HG02759 (cell line): ENCODE data around the gene KIF1A.
"Not testable (repeated sequence)": the region's sequence is repeated elsewhere in the genome, so short reads cannot be mapped to it uniquely, and the experiment has no call there.

ENCODE experiments used
- ATAC-seq: cut with Tn5 transposase; IDR thresholded peaks from one replicate; pipeline ENCODE4 v1.9.1; 2021; ENCODE audit warnings: mild to moderate bottlenecking, moderate library complexity; ENCODE audit not compliant: unreplicated experiment

The KIF1A gene

DNA sequence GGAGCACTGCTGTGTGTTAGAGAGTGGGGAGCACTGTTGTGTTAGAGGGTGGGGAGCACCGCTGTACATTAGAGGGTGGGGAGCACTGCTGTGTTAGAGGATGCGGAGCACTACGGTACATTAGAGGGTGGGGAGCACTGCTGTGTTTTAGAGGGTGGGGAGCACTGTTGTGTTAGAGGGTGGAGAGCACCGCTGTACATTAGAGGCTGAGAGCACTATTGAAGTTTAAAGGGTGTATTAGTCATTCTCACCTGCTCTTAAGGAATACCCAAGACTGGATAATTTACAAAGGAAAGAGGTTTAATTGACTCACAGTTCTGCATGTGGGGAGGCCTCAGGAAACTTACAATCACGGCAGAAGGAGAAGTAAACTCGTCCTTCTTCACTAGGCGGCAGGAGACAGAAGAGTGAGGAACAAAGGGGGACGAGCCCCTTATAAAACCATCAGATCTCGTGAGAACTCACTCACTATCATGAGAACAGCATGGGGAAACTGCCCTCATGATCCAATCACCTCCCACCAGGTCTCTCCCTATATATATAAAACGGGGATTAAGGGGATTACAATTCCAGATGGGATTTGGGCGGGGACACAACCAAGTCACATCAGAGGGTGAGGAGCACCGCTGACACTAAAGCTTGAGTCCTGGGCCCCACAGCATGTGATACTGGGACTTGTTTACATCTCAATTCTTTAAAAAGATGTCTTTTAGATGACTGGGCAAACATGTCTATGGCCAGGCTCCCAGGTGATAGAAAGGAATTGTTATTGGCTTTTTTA lies 29.1 kb upstream of the KIF1A start:
- no peak for ATAC-seq

DNA sequence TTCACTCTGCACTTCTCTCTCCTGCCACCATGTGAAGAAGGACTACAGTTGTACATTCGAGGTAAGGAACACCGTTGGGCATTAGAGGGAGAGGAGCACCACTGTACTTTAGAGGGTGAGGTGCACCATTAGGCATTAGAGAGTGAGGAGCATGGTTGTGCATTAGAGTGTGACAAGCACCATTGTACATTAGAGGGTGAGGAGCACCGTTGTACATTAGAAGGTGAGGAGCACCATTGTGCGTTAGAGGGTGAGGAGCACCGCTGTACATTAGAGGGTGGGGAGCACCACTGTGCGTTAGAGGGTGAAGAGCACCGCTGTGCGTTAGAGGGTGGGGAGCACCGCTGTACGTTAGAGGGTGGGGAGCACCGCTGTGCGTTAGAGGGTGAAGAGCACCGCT lies 27.8 kb upstream of the KIF1A start:
- no peak for ATAC-seq

DNA sequence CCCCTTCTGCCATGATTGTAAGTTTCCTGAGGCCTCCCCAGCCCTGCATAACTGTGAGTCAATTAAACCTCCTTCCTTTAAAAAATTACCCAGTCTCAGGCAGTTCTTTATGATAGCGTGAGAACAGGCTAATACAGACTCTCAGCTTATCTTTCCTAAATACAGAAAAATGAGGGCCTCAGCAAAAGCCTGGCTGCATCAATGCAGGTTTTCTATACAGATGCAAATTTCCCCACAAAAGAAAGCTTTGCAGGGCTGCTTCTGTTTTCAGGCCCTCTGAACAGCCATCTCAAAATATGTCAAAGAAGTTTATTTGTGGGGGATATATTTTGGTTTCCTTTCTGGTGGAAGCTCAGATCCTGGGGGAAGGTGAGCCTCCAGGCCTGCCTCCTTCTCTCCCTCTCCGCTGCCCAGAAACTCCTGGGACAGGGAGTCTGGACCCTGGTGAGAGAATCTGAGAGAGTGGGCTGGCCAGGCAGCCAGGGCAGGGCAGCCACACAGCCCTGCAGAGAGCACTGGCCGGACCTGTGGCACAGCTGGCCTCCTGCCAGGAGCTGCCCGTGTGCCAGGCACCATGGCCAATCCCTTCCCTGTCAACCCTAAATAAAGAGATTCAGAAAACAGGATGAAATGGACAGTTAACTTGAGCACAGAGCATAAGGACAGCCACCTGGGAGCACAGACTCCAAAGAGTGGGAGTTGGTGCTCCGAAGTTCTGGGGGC lies 27.0 kb upstream of the KIF1A start:
- no peak for ATAC-seq

DNA sequence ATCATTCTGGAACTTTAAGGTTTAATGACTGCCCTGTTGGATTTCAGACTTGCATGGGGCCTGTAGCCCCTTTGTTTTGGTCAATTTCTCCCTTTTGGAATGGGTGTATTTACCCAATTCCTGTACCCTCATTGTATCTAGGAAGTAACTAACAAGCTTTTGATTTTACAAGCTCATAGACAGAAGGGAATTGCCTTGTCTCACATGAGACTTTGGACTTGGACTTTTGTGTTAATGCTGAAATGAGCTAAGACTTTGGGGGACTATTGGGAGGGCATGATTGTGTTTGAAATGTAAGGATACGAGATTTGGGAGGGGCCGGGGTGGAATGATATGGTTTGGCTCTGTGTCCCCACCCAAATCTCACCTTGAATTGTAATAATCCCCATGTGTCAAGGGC lies 26.3 kb upstream of the KIF1A start:
- not testable (repeated sequence) for ATAC-seq

DNA sequence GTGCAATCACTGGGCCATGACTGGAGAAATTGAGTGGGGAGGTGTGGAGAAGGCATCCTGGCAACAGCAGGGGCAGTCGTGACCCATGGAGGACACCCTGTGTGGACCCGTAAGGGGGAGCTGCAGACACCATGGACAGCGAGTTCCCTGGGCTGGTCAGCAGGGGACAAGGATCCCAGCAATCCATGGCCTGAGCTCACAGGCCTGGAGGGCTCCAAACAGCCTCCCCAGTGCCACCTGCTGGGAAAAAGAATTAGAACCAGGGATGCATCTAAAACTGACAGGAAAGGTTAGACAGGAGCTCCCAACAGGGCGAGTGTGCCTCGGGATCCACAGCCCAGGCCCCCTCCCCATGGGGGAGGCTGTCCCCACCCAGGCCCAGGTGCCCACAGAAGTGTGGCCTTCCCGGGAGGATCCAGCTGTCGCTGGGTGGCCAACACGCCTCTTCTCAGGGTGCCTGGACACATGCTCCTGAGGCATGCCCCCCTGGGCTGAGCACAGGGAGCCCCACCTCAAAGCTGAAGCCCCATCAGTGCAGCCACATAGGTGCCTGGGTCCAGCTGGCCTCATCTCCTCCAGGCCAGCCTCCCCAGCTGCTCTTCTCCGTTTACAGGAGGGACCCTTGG lies 20.5 kb upstream of the KIF1A start:
- no peak for ATAC-seq

DNA sequence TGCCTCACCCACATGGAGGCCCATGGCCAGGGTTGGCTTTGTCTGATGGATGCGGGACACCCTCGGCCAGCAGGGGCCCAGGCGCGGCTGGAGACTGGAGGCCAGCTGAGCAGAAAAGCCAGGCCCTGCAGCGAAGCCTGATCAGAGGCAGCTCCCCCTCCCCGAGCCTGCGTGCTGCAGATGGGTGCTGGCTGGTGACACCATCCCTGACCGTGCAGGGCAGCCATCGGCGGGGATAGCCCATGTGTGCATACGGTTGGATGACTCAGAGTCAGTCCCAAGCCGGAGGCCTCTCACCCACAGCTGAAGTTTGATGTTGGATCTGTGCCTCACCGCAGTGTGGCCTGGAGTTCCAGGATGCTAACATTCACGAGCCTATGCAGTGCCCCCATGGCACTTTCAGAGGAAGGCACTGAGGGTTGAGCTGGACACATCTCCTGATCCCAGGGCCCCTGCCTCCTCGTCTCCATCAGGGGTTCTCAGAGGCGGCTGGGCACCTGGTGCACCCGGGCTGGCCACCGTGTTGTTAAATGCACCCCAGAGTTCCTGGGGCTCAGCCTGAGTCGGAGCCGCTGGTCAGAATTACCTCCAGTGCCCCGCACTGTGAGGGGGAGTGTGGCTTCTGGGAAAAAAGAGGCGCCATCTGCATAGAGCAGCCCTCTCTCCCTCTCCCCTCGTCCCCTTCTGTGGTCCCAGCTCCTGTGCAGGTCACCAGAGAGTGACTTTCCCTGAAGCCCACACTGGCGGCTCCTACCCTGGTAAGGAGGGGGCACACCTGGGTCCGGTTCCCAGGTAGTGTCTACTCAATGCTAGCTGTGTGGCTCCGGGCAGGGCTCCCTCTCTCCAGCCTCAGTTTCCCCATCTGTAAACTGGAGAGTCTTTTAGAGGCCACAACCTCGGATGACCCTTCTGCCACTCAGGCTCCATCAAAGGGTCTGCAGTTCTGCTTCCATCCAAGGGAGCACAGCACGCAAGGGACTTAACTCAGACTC lies 19.4 kb upstream of the KIF1A start:
- no peak for ATAC-seq

DNA sequence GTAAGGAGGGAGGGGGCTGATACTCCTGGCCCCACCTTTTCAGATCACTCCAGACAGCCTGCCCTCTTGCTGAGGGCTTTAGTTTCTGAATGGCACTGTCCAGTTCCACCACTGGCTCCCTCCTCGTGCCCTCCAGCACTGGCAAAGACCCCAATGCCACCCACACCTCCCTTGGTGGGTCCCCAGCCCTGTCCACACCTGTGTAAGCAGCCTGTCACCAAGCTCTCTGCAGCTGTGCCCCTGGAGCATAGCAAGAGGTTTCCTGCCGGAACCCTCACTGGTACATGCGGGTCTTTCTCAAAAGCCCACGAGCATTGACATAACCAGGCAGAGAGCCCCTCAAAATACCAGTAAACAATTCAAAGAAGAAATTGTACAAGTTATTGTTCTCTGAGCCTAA lies 17.6 kb upstream of the KIF1A start:
- ATAC-seq: no peak

DNA sequence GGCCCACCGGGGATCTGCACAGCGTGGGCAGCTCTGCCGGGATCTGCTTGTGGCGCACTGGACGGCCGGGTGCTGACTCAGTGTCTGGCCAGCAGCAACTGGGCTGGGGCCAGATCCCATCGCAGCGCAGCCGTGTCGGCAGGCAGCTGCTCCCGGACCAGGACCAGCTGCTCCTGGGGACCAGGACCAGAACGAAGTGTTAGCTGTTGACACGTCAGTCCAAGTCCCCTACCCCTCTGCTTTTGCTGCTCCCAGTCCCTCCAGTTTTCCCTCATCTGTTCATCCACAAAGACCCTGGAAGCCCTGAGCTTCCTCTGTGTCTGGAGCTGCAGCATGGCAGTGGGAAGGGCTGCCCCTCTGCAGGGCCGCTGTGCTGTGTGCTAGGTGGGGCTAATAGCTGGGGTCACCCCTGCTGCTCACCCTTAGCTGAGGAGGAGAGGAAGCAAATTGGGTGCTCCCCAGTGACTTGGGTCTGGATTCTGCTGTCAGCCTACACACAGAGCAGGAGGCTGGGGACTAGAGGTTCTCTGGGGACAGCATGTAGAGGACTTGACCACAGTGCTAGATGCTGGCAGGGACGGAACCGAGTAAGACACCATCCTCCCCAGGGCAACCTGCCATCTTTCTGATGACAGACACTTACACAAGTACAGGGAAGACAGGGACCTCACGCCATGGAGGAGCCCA lies 16.9 kb upstream of the KIF1A start:
- ATAC-seq: no peak

DNA sequence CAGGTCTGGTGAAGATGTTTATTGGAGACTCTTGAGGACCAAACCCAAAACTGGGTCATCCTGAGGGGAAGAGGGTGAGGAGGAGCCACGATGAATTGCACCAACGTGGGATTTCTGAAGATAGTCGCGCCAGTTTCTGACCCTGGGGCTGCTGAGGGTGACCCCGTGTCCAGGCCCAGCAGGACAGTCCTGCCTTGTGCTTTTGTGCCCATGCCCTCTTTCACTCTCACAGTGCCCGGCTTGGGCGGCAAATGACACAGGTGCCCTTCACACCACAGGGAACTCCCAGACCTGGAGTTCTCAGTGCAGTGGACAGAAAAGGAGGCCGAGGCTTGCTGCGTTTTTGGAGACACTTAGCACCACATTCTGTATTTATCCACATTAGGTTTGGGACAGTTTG lies 15.5 kb upstream of the KIF1A start:
- no peak for ATAC-seq

DNA sequence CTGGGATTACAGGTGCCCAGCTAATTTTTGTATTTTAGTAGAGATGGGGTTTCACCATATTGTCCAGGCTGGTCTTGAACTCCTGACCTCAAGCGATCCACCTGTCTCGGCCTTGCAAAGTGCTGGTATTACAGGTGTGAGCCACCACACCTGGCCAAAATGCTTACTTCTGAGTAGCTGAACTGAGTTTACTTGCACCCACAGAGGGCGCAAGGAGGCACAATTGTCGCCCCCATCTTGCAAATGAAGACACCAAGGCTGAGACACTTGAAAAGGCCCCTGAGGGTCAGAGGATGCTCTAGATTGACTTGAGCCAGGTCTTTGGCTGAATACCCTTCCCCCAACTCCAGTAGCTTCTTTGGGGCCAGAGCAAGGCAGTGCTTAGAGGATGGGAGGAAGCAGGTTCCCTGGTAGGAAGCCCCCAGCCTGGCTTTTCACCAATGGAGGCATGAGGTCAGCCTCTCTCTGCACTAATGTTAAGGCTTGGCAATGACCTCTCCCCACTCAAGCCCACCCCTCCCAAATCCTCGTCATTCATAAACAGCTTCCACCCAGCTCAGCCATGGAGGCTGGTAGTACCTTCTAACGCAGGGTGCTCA lies 14.5 kb upstream of the KIF1A start:
- ATAC-seq: no peak

DNA sequence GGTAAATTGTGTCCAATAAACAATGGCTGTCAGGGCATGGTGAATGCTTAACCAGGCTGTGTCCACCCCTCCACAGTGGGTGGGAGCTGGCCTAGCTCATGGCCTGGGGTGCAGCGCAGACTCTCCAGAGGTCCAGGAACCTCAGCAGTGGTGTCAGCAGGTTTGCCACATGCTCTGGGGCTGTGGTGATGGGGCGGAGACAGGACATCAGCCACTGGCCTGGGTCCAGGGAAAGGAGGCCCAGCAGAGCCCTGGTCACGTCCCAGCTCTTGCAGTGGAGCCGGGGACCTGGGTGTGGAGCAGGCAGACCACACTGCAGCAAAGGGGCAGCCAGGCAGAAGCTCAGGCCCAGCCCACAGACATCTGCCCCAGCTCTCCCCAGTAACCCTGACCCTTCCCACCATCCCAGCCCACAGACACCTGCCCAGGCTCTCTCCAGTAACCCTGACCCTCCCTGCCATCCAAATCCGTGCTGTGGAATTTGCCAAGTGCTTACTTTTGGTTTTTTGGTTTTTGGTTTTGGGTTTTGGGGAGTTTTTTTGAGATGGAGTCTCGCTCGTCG lies 13.8 kb upstream of the KIF1A start:
- no peak for ATAC-seq

DNA sequence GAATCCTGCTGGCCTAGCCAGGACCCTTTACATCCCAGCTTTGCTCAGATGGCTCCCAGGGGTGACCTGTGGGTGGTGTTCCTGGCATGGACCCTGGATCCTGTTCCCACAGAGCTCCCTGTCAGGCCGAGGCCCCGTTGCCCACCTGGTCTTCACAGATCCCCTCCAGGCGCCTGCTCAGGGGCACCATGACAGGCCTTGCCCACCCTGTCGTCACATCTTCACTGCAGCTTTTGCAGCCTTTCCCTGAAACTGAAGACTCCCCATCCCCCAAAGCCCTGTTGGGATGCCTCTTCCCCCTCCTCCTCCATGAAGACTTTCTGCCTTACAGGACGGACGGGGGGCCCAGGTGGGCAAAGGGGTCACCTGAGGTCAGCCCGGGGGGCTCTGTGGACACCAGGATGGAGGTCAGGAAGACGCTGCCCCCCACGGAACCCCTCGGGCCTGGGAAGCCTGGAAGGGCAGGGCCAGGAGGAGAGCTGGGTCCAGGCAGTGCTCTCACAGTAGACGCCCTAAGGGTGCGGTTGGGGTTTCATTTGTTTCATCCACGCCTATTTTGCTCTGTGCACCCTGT lies 13.0 kb upstream of the KIF1A start:
- ATAC-seq: no peak

DNA sequence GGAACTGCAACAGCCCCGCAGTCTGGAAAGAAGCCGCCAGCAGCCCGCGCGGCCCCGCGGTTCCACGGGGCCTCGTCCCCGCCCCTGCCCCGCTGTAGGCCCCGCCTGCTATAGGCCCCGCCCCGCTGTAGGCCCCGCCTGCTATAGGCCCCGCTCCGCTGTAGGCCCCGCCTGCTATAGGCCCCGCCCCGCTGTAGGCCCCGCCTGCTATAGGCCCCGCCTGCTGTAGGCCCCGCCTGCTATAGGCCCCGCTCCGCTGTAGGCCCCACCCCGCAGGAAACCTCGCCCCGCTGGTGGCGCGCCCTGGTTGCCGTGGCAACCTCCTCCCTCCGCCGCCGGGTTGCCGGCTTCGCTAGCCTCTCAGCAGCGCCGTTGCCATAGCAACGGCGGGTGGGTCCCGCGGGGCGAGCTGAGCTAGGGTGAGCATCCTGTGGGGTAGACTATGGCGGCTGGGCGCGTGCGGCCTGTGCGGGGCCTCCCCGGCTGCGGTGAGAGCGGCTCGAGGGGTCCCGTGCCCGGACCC lies 12.2 kb upstream of the KIF1A start:
- ATAC-seq: peak; percentile 85

DNA sequence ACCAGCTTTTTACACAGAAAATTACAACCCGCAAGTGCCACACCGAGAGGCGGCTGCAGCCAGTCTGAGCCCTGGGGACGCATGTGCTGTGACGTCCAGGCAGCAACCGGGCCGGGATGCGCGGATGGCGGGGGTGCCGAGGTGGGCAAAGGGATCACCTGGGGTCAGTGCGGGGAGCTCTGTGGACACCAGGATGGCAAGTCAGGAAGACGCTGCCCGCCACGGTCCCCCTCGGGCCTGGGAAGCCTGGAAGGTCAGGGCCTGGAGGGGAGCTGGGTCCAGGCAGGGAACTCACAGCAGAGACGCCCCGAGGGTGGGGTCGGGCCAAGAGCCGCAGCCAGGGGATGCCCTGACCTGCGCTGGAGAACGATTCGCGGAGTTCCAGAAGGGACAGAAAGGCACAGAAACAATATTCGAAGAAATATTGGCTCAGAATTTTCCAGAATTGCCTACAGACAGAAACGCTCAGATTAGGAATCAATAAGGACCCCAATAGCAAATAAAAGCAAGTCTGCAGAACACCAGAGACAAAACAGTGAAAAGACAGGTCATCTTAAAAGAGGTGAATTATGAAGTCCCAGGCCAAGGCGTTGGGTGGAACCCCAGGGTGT lies 11.7 kb upstream of the KIF1A start:
- ATAC-seq: no peak

DNA sequence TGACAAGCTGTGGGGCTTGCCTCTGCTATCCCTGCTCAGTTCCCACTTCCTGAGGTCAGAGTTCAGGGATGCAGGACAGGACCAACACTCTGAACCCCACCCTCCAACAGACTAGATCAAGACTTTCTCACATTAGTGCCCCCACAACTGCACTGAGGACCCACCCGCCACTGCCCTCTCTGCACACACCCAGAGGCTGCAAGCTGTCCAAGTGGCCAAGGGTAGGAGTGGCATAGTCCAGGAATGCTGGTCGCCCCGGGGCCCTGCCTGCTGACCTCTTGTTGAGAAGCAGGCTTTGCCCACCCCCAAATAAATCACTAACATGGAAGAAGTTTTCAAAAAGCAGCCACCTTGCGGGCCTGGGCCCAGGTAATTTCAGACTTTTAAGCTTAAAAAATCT lies 5.5 kb upstream of the KIF1A start:
- no peak for ATAC-seq

DNA sequence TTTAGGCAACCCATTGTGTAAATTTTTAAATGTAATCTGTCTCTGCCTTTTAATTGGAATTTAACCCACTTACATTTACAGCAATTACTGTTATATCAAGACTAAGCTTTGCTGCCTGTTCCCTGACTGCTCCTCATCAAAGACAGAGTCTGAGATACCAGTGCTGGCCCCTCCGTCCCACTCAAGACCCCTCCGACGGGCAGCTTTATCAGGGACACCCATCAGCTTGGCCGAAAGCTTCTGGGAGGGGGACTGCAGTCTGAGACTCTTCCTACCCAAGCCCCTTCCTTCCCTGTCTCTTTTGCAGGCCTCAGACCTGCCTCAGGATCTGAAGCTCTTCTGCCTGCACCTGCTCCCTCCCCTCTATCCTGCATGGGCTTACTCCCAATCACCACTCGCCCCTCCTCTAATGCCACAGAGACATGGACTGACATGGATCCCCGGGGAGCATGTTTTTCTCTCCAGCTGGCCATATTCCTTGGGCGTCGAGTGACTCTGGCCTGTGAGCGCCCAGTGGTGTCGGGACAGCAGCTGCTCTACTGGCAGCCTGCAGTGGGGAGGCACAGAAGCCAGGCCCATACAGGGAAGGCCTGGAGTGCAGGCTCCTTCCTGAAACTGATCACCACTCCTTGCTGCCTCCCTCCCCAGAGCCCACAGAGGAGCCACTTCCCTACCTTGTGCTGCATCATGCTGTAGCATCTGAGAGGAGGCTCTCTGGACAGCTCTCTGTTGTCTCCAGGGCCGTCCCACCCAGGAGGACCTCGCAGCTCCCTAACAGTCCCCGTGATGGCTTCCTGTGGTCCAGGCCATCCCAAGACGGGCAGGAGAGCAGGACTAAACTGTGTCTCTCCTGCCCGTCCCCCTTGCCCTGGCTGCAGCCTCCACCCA lies 3.7 kb upstream of the KIF1A start:
- no peak for ATAC-seq

DNA sequence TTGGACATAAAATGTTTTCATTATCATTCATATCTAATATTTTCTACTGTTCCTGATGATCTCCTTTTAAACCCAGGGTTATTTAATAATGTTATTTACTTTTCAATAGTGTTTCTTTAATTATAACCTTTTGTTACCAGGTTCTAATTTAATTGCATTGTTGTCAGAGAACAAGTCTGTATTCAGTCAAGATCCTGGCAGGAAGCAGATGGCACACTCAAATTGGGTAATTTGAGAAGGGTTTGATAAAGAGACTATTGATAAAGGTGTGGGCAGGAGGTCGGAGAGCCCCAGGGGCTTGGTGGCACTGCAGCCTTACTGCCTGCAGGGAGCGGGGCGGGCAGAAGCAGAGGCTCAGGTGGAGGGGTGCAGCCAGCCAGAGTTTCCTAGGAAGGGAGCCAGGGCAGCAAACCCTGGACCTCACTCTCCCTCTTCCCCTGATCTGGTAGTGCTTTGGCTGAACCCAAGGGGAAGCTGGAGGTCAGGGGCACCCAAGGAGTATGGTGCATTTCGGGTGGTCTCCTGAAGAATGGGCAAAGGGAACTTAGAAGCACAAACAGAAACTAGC lies 2.3 kb upstream of the KIF1A start:
- no peak for ATAC-seq
